GM12878 (cell line): ENCODE results near the gene LEPR.

ENCODE experiments used
- CTCF ChIP-seq, 3 experiments: IDR thresholded peaks in 2 of 3; conservative IDR thresholded peaks in 1 of 3; 2 replicates each; pipeline ENCODE4 v1.5.1; 2011; ENCODE audit warnings: low read depth in 3 of 3, low read length in 3 of 3, mild to moderate bottlenecking in 3 of 3, control low read depth in 2 of 3, moderate library complexity in 2 of 3, inconsistent platforms in 1 of 3, mixed read lengths in 1 of 3; ENCODE audit not compliant: control insufficient read depth in 2 of 3, insufficient read depth in 1 of 3; ENCODE audit errors: extremely low read depth in 1 of 3
- EZH2 ChIP-seq: IDR thresholded peaks from 2 replicates; pipeline ENCODE4 v1.6.1; 2012; ENCODE audit warnings: low read depth, mild to moderate bottlenecking, control low read depth, inconsistent platforms, low read length, borderline replicate concordance; ENCODE audit not compliant: control insufficient read depth
- NRF1 ChIP-seq: conservative IDR thresholded peaks from 2 replicates; pipeline ENCODE4 v1.6.1; 2011; ENCODE audit warnings: mild to moderate bottlenecking, low read depth, low read length, improper control_type of control experiment
- PAX5 ChIP-seq: IDR thresholded peaks from 2 replicates; pipeline ENCODE4 v1.6.1; 2011; ENCODE audit warnings: low read depth, low read length, borderline replicate concordance
- POLR2A ChIP-seq: IDR thresholded peaks from 2 replicates; pipeline ENCODE4 v1.6.1; 2011; ENCODE audit warnings: low read depth, mild to moderate bottlenecking, low read length
- POLR2AphosphoS2 ChIP-seq: IDR thresholded peaks from 2 replicates; pipeline ENCODE4 v1.6.1; 2011; ENCODE audit warnings: low read depth, mild to moderate bottlenecking, low read length, improper control_type of control experiment, moderate library complexity
- POLR2AphosphoS5 ChIP-seq: IDR thresholded peaks from 2 replicates; pipeline ENCODE4 v1.6.1; 2011; ENCODE audit warnings: mild to moderate bottlenecking, low read length, inconsistent platforms
- SRF ChIP-seq, 2 experiments: IDR thresholded peaks; 2 replicates each; pipeline ENCODE4 v1.6.1; 2011; ENCODE audit warnings: low read depth in 2 of 2, low read length in 2 of 2, mild to moderate bottlenecking in 1 of 2, moderate library complexity in 1 of 2
- USF1 ChIP-seq: IDR thresholded peaks from 2 replicates; pipeline ENCODE4 v1.6.1; 2011; ENCODE audit warnings: borderline replicate concordance, low read depth, mild to moderate bottlenecking, moderate library complexity, mixed read lengths, low read length; ENCODE audit not compliant: insufficient read depth; ENCODE audit errors: extremely low read length
- ZNF24 ChIP-seq: fragments of 450-650 bp; IDR thresholded peaks from 2 replicates; pipeline ENCODE4 v1.6.1; 2017; ENCODE audit warnings: antibody characterized with exemption, mild to moderate bottlenecking
- ZNF274 ChIP-seq: IDR thresholded peaks from one replicate; pipeline ENCODE4 v1.8.0; 2011; ENCODE audit not compliant: insufficient read length, insufficient read depth

- TF ChIP-seq CTCF (IDR thresholded peaks at IDR 0.05 in 2 of 3, conservative IDR thresholded peaks at IDR 0.05 in 1 of 3; ENCODE audit: control insufficient read depth in 2 of 3, extremely low read depth in 1 of 3, insufficient read depth in 1 of 3, low read depth in 3 of 3, low read length in 3 of 3) (no peak), POLR2A (no peak), PAX5 (no peak), ZNF24 (no peak), POLR2AphosphoS2 (no peak), ZNF274 (no peak), NRF1 (no peak), POLR2AphosphoS5 (no peak), SRF (IDR thresholded peaks at IDR 0.05; ENCODE audit: low read depth in 2 of 2, low read length in 2 of 2) (no peak), USF1 (no peak), EZH2 (no peak)
Observed at GRCh38 chr1:65421351-65422025, 1.0 kb downstream of the LEPR start.
